PC-3 (cell line): ENCODE measurements around the gene XYLT2.

Experiments used
- CTCF ChIP-seq: fragments of 300-600 bp; sonication (generic); conservative IDR thresholded peaks from 2 replicates; pipeline ENCODE4 v1.5.1; 2017; ENCODE audit warnings: antibody characterized with exemption, low read depth, mild to moderate bottlenecking, low read length
- EZH2 ChIP-seq: fragments of 300-600 bp; sonication (generic); IDR thresholded peaks from one replicate; pipeline ENCODE4 v1.6.1; 2017; ENCODE audit warnings: antibody characterized with exemption, mild to moderate bottlenecking, low read length; ENCODE audit not compliant: unreplicated experiment
- EZH2phosphoT487 ChIP-seq: fragments of 300-600 bp; sonication (generic); IDR thresholded peaks from 2 replicates; pipeline ENCODE4 v1.6.1; 2018; ENCODE audit warnings: mild to moderate bottlenecking, antibody characterized with exemption, low read length, borderline replicate concordance

DNA sequence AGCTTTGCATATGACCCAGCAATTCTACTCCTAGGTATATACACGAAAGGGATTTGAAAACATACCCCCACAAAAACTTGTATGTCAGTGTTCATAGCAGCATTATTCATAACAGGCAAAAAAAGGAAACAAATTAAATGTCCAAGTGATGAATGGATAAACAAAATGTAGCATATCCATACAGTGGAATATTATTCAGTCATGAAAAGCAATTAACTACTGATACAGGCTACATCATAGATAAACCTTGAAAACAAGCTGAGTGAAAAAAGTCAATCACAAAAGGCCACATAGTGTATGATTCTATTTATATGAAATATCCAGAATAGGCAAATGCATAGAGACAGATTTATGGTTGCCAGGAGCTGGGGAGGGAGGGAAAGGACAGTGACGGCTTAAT is 27.8 kb downstream of the XYLT2 start:
- TF ChIP-seq CTCF (no peak), EZH2 (no peak), EZH2phosphoT487 (no peak)
